Ammon's horn (tissue), 1 donor: Measurements from ENCODE around the gene CDC34.
A peak's percentile ranks its signal among the peaks of the same experiment; 100 is the strongest.

Source experiments
- DNase-seq: peaks from one replicate; pipeline ENCODE4 v3.0.0-alpha.2; 2016; ENCODE audit warnings: low spot score

The CDC34 gene

GRCh38 chr19:497869-498510 is 33.6 kb upstream of the CDC34 start:
- DNase-seq = no peak

- DNase-seq = no peak
Measured at GRCh38 chr19:498511-498891, 33.1 kb upstream of the CDC34 start.

GRCh38 chr19:498977-499623 is 32.5 kb upstream of the CDC34 start:
- no peak for DNase-seq

- no peak for DNase-seq
Measured at GRCh38 chr19:501646-502045, 29.9 kb upstream of the CDC34 start.

- no peak for DNase-seq
Measured at GRCh38 chr19:504616-505015, 26.9 kb upstream of the CDC34 start.

- DNase-seq = peak; percentile 100
Measured at GRCh38 chr19:506404-507285, 24.9 kb upstream of the CDC34 start.

GRCh38 chr19:507286-508203 is 24.0 kb upstream of the CDC34 start, which contains the start of gene TPGS1:
TSS of gene TPGS1 (plus strand) at chr19:507497. CDS start at chr19:507507, 10 bp downstream.
- DNase-seq = peak; percentile 89

- DNase-seq = no peak
Measured at GRCh38 chr19:508204-509150, 23.1 kb upstream of the CDC34 start.

- peak; percentile 79 for DNase-seq
Measured at GRCh38 chr19:510606-511100, 20.9 kb upstream of the CDC34 start.

- DNase-seq = peak; percentile 53
Measured at GRCh38 chr19:511101-511851, 20.3 kb upstream of the CDC34 start.

- no peak for DNase-seq
Measured at GRCh38 chr19:512547-513365, 18.8 kb upstream of the CDC34 start.

- no peak for DNase-seq
Measured at GRCh38 chr19:513368-514165, 18.0 kb upstream of the CDC34 start.

GRCh38 chr19:514166-514663 is 17.3 kb upstream of the CDC34 start:
- DNase-seq = no peak

- DNase-seq = no peak
Measured at GRCh38 chr19:517721-518597, 13.6 kb upstream of the CDC34 start.

GRCh38 chr19:518598-519231 is 12.8 kb upstream of the CDC34 start:
- DNase-seq = no peak

GRCh38 chr19:519449-519865 is 12.1 kb upstream of the CDC34 start:
- DNase-seq = no peak
